HG02970 (cell line): ENCODE measurements around the gene MAJIN.

Experiments
- ATAC-seq: cut with Tn5 transposase; IDR thresholded peaks from one replicate; pipeline ENCODE4 v1.9.1; 2021; ENCODE audit warnings: mild to moderate bottlenecking, moderate library complexity, moderate number of reproducible peaks; ENCODE audit not compliant: unreplicated experiment, low FRiP score

Gene MAJIN

DNA sequence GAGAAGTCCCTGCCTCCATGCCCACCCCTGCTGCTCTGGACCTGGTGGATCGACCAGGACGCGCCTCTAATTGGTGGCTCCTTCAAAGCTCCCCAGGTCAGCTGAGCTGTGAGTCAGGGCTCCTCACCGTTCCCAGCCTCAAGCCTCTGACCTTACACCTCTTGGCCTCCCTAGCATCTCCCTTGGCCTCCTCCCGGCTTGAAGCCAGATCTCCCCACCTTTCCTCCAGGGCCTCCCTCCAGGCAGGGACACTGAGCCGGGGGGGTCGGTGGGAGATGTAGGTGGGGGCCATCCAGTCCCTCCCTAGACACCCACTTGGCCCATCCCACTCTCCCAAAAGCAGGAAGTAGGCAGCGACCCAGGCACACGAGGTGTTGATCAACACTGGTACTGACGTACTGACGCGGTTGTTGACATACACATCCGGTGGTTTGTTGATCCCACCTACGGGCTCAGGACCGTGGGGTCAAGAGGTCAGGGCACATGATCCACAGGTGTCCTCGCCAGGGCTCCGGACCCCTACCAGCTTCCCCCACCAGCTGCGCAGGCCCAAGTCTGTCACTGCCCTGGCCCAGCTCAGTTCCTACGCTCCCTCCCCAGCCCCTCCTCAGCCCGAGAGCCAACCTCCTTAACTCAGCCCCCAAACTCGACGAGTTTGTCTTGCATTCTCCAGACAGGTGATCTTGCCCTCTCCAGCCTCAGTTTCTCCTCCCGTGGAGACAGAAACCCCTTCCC is 55.7 kb downstream of the MAJIN start:
- peak; percentile 9 for ATAC-seq

DNA sequence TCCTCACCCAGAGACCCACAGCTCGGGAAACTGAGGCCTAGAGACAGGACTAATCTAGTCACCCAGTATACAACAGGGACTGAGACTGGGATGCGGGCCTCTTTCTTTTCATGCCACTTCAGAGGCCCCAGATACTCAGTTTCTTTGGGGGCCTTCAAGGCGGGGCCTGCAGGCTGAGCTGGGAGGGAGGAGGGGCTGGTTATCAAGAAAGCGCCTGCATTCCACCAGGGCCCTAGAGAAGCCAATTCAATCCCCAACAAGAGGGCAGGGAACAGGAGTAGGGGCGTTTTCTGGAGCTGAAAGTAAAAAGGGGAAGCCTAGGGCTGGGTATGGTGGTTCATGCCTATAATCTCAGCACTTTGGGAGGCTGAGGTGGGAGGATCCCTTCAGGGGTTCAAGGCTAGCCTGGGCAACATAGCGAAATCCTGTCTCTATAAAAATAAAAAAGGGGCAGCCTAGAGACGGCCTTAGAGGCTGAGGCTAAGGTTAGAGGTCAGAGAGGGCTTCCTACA is 56.5 kb downstream of the MAJIN start:
- no peak for ATAC-seq

DNA sequence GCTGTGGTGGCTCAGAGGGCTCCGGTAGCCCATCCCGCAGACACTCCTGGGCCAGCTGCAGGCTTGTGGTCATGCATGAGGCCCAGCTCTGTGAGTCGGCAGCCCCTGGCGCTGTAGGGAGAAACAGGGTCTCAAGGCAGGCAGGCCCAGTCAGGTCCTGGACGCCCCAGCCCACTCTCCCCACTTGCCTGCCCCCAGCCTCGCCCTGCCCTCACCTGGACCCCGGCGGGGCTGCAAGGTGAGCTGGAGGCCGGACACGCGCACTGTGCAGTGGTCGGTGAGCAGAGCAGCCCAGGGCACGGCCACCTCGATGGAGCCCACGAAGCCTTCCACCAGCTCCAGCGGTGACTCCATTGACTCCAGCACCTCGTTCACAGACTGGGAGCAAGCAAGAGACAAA is 57.8 kb downstream of the MAJIN start:
- no peak for ATAC-seq

DNA sequence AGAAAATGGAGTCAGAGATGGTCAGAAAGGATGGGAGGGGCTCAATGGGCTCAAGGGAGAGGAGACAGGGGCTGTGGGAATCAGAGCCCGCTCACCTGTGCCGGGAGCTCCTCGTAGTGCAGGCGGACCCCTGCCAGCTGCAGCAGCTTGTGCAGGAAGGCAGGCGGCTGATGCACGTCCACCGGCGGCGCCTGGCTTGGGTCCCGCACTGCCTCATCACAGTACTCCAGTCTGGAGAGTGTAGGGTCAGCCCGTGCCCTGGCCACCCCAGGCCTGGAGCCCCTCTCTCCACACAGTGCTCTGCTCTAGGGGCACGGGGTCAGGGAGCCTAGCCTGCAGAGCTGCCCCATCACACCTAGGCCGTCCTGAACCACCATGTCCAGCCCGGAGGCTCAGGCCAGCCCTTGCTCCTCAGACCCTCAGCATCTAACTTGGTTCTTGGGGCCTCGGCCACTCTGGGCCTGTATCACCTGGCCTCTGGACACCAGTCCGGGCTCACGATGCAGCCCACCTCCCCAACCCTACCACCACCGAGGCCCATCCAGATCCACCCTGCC is 58.7 kb downstream of the MAJIN start:
- ATAC-seq = no peak

DNA sequence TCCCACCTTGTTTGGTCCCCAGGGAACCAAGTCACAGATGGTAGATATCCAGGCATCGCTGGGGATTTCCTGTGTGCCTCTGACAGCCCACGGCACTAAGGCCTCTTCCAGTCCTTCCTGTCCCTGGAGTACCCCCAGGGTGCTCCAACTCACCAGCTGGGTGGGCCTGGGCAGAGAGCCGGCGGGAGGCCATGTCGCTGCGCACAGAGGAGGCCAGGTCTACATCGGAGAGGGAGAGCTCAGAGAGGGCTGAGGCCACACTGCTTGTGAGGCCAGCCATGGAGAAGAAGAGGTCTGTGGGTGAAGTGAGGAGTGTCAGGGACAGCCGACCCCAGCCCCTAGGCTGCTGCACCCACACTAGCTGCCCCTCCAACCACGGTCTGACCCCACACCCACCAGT is 60.2 kb downstream of the MAJIN start:
- no peak for ATAC-seq

DNA sequence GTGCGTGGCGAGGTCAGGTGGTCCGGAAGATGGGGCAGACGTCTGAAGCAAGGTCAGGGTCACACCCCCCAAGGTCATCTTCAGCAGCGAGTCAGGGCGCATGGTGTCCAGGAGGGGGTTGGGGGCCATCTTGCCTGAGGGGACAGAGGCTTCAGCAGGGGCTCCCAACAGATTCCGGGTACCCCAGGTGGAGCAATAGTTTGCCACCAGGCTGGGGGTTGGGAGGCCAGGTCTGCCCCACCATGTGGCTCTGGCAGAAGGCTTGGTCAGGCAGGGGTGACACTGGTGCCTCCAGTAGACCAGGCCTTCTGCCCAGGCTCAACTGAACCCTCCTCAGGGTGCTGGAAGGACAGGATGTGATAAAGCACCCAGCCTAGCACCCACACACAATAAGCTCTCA is 60.8 kb downstream of the MAJIN start:
- no peak for ATAC-seq

DNA sequence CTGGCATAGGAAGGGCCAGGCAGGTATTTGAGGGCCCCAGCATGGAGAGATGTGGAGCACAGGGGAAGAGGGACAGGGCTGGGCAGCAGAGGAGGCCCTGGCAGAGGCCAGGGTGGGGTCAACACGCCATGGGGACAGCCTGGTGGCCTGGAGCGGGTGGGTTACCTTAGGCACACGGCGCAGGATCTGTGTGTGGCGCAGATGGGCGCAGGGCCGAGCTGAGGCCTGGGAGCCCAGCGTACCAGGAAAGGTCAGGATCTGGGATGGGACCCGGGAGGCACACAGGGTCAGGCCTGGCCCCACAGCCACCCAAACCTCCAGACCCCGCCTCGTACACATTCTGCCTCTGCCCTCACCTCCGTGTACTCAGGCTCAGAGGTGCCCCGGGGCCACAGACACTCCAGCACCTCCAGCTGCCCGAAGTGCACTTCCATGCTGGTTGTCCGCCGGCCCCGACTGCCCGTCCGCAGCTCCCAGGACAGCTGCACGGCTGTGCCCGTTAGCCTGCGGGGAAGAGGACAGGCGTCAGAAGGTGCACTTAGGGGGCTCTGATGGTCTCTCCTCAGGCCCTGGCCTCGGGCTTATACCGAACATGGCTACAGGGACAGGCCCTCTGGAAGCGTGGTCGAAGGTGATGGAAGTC is 61.3 kb downstream of the MAJIN start:
- no peak for ATAC-seq

DNA sequence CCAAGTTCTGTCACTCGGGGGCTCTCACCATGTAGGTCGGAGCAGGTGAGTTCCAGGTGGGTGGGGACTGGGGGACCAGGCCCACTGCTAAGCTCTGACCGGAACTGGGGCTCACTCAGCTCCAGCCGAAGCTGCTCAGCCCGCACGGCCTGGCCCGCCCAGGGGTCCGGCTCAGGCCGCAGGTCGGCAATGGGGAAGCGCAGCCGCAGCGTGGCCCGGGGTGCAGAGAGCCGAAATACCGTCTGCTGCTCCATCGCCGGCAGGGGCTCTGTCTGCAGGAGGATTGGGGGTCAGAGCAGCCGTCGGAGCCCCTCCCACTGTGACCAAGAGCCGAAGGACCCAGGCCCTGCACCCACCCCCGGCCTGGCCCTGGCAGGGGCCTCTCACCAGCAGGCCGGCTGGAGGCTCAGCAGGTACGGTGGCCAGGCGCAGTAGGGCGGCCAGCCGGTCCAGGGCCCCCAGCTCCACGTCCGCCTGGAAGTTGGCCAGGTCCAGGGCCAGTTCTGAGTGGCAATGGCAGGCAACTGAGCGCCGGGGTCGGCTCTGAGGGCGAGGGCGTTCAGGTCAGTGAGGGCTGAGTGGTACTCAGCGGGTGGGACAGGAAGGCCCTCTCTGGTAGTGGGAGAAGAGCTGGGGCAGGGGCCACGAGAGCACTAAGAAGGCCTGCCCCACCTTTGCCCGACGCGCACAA is 62.1 kb downstream of the MAJIN start:
- ATAC-seq = no peak

DNA sequence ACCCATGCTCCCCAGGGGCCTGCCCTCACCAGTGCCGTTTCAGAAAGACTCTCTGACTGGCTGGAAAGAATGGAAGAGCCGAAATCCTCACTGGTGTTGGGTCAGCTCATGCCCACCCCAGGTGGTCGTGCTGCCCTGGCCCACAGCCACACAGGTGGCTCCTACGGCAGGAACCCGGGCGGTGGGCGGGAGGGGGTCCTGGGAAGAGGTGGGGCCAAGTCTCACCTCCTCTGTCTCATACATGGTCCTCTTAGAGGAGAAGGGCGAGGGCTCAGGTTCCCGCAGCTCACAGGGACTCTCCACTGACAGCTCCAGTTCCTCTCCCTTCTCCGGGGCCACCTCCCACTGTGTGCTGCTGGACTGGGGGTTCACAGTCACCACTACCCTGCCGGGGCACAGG is 63.1 kb downstream of the MAJIN start:
- no peak for ATAC-seq

DNA sequence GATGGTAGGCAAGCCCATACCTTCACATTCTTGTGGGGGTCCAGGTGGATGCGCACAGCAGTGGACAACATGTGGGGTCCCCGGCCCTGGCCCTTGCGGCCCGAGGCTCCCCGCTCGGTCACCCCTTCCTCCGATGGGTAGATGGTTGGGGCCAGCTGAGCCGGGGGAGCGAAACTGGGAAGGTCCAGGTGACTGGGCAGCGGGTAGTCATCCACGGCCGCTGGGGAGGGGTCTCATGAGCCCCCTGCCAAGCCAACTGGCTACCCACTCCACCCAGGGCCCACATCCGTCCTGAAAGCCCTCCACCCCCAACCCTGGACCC is 65.6 kb downstream of the MAJIN start:
- no peak for ATAC-seq

DNA sequence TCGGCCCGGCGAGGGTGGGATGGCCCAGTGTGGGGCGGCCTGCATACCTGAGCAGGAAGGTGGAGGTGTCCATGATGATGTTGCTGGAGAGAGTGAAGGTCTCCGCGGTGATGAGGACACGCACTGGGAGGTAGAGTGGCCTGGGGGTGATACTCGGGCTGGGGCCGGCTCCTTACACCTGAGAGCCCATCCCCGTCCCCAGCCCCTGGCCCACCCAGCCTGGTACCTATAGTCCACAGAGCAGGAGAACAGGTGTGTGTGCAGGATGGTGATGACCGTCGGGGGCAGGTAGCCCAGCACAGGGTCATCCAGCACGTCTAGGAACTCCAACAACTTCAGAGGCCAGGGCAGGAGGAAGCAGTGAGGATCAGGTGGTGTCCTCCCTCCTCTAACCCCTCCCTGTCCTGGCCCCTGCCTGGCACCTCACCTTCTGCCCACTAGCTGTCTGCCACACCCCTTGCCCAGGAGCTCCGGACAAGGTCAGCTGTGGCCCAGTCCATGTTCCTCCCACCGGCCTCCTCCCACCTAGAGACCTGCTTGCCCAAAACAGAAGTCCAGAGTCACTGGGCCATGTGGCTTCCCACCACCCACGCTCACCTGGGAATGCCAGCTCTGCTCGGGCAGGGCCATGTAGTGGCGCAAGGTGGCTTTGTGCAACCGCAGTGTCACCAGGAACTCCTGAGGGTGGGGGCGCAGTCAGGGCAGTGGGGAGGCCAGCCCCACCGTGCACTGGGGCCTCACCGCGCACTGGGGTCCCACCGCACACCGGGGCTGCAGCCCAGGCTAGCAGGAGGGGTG is 66.2 kb downstream of the MAJIN start:
- no peak for ATAC-seq

DNA sequence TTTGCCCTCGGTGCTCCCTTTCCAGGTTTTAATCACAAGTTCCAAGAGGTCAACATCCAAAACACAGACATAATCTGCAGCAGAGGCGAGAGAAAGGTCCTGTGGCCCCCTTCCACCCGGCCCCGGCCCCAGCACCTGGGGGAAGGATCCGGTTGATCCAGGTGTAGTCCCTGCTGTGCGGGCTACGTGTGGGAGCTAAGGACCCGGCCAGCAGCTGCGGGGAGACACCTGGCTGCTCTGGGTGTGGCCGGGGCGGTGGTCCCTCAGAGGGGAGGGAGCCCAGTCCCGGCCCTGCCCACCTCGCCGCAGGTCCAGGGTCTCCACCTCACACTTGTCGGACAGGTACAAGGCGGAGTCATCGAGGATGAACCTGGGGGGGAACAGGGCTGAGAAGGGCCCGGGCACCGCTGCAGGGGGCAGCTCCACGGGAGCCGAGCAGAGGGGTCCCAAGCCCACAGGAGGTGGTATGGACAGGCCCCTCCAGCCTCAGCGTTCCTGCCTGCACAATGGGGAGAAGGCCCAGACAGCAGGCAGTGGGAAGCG is 68.5 kb downstream of the MAJIN start:
- no peak for ATAC-seq

DNA sequence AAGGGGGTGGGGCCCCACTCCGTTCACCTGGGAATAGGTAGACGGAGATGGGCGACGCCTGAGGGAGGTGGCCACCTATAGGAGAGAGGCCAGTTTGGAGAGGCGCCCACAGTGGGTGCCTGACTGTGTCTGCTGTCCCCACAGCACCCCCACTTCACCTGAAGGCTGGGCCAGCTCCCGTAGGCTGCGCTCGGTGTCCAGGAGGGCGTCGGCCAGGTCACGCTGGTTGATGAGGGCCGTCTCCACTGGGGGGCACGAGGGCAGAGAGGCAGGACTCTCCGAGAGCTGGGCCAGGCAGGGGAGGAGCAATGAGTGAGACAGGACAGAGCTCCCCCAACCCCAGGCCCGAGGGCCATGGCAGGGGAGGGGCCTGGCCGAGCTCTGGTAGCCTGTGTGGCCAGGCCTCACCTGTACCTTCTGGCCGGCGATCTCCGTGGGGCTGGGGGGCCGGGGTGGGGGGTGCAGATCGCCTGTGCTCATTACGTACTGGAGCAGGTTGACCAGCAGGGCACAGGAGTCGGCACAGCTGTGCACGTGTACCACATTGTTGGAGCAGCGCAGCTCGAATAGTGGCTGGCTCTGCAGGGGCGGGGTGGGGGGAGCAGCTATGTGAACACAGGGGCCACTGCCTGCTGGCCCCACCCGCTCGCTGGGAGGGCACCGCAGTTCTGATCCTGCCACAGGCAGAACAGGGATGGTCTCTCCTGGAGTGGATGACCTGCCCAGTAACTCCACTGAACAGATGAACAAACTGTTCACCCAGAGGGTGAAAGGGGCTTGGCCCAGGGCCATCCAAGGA is 69.6 kb downstream of the MAJIN start:
- no peak for ATAC-seq

DNA sequence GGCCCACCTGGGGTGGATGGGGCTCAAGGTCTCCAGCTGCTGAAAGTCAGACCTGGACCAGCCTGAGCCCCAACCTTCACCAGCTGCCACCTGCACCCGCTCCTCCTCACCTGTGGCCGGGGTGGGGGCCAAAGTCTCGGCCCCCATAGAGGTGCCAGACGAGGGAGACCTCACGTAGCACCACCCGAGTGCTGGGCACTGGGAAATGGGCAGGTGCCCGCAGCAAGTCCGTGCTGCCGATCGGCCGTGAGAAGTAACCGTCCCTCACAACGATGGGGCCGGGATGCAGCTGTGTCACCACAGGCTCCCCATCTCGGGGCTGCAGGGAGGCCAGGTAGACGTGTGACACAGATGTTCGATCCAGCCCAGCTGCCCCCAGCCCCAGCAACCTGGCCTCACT is 71.1 kb downstream of the MAJIN start:
- ATAC-seq = no peak

DNA sequence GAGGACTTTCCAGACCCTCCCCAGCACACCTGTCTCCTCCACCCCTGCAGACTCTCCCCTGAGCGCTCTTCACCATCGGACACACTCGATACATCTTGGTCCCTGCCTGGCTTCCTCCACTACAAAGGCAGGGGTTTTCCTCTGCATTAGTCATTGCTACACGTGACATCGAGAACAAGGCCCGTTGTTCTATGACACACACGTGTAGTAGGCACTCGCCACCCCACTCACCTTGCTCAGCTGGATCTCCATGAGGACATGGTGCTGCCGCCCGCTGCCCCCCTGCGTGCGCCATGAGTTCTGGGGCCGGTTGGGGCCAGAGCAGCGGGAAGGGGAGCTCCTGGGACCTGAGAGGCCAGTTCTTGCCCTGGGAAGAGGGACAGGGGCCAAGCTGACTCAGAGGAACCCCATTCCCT is 71.6 kb downstream of the MAJIN start:
- no peak for ATAC-seq

DNA sequence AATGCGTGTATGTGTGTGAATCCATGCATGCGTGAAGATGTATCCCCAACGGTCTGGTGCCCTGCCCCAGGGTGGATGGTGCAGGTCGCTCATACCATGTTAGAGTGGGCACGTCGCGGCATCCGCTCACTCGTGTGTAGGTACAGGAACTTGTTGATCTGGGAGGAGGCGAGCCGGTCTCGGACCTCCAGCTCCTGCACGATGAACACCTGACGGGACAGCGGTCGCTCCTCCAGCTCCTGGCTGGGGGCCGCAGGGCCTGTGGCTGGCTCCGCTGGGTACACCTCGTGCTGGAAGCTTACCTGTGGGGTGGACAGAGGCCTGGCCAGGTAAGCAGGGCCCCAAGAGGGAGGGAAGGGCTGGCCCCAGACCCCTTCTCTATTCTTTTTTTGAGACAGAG is 73.4 kb downstream of the MAJIN start:
- ATAC-seq = no peak

DNA sequence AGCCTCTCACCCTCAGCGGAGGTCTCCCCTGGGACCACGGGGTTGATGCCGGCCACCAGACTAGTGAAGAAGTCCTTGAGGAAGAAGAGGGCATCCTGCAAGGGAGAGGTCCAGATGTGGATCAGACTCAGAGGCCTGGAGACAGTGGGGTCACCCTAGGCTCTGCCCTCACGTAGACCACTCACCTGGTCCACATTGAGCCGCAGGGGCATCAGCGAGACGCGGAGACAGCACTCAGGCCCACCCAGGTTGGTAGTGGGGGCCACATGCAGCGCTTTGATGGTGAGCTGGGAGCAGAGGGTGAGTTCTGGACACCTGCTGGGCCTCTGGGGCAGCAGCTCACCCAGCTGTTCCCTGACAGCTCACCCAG is 73.8 kb downstream of the MAJIN start:
- ATAC-seq = no peak

DNA sequence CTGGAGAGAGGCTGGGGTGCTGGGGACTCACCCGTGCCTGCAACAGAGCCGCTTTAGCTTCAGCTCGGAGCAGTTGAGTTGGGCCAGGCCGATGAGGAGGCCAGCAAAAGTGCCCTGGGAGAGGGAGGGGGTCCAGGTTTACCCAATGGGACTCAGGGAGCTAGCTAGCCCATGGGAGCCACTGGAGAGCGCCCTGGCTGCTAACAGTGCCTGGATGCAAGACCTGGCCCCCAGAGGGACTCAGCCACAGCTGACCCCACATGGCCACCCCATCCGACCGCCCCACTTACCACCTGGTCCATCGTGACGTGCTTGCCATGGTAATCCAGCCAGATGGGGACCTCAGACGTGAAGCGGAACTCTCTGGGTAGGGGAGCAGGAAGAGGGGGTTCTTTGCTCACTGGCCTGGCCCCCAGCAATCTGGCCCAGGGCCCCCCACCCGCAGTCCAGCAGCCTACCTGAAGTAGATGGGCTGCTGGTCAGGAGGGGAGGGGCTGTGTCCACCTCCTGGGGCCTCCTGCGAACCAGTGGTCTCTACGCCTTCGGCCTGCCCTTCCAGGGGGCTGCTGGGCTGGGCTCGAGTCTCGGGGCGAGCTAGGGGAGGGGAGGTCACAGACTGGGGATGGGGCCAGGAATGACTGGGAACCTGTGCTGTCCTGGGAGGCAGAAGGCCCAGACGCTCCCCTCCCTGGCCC is 74.4 kb downstream of the MAJIN start:
- ATAC-seq = no peak

DNA sequence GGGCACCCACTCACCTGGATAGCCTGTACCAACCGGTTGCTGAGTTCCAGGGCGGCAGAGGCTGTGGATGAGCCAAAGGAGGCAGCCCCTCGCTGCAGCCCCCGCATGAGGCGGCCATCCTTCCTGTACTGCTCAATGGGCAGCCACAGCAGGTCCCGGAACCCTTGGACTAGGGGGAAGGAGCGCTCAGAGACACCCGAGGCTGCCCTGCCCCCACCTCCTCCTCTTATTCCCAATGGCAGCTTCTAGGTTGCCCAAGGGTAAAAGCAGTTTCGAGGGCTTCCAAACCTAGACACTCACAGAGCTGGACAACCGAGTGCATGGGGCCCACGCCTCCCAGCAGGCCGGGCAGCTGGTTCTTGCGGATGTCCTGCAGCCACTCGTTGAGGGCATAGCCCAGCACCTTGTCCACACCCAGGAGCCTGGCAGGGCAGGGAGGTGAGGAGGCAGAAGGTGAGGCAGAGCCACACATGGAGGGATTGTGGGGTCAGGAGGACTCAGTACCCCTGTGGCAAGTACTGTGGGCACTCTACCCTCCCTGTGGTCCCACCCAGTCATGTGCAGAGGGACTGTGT is 75.4 kb downstream of the MAJIN start:
- no peak for ATAC-seq
